Ramos (cell line): ENCODE measurements around the gene KCNQ1.

ENCODE experiments used
- in situ Hi-C: fragments of 300-500 bp; cut with MboI; formaldehyde crosslinking; loops from one replicate; pipeline ENCODE4 v1.14.3; 2022; ENCODE audit warnings: low sequenced_read_pairs; ENCODE audit not compliant: unreplicated experiment

KCNQ1 gene

DNA sequence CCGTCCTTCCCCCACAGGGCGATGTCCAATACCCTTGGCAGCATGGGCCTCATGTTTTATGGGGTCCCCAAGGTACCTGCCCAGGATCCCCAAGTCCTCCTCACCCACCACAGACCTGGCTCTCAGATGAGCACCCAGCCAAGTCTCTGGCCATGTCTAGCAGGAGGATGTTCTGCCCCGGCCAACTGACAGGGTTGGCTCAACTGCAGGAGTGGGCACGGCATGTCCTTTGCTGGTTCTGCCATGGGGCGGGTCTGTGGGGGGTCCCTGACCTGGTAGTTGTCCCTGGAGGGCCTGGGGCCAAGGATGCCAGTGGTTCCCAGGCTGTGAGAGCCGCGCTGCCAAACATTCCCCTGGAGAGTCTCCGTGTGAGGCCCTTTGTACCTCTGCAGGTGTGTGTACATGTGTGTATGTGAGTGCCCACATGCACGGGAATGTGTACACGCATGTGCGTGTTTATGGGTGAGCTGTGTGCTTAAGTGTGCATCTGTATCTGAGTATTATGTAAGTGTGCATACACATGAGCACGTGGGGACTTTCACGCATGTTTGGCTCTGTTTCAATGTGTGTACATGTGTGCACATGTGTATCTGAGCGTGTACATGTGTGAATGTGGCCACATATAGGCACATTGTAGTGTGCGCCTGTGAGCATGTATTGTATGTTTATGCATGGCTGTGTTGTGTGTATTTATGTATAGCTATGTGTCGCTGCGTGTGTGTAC, 85.5 kb downstream of the KCNQ1 start:
- in situ Hi-C loops, result loop anchor here (5.0 to 25.0 kb wide), 4 partner anchors 103 to 557 kb away; partner anchors contain the start of gene CDKN1C

DNA sequence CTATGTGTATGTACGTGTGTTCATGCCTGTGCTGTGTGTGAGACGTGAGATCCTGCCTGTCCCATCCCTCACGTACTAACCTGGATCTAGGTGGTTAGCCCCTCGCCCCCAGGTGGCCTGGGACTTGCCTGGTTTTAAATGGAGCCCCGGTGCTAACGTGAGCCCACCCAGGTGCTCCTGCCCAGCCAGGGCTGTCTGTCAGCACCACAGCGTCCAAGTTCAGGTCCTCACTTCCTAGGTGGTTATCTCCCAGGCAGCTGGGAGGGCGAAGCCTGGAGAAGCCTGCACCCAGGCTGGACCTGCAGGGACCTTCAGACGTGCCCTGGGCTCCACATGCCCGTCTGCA, 86.0 kb downstream of the KCNQ1 start:
- in situ Hi-C loops, result loop anchor here (5.0 to 25.0 kb wide), 4 partner anchors 104 to 556 kb away; partner anchors contain the start of gene CDKN1C

DNA sequence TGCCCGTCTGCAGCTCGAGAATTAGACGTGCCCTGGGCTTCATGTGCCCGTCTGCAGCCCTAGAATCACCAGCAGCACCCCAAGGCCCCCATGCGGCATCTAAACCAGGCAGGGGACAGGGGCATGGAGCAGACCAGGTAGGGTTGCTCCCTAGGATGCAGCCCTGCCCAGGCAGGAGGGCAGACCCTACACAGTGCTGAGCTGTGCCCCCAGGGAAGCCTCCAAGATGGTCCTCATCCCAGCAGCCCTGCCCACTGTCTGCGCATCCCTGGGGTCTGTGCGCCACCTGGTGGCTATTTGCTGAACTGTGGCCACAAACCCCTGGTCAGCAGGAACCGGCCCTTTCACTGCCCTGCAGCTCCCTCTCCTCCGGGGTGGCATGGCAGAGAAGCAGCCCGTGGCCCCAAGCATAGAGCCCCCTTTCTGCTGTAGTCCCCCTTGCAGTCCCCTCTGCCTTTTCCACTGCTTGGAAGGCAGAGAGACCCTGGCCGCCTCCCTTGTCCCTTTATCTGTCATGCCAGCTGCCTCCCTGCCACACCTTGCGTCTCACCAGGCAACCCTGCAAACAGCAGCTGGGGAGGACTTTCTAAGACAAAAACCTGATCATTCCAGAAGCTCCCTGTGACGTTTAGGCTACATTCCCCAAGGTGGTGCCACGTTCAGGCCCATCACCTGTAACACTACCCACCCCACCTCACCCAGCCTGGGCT, 86.6 kb downstream of the KCNQ1 start:
- in situ Hi-C loops, result loop anchor here (5.0 to 25.0 kb wide), 4 partner anchors 104 to 556 kb away; partner anchors contain the start of gene CDKN1C

DNA sequence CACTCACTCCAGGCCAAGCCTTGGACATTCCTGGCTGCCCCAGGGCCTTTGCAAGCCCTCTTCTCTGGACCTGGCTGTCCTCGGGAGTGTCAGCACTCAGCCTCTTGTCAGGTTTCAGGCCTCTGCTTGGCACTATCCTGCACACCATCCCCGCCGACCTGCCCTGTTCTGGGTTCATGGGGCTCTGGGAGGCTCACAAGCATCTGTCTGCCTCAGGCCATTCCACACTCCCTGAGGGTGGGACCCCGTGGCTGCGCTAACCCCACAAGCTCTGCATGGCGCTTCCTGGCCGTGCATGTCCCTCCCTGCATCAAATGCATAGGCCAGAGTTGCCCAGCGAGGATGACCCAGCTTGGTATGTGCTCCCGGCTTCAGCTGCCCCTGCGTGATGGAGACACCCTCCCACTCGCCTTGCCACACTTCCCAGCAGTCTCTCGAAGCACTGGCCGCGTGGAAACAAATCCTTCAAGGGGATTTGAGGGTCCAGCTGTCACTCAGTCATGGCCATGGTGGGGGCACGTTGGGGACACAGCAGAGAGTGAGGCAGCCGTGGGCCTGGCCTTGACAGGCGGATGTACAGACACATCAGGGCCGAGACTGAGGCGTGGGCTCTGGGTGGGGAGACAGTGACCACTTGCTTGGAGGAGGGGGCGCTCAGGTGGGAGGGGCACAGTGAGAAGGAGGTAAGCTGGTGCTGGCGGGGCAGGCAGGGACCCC, 87.3 kb downstream of the KCNQ1 start:
- in situ Hi-C loops, result loop anchor here (5.0 to 25.0 kb wide), 4 partner anchors 105 to 555 kb away; partner anchors contain the start of gene CDKN1C

DNA sequence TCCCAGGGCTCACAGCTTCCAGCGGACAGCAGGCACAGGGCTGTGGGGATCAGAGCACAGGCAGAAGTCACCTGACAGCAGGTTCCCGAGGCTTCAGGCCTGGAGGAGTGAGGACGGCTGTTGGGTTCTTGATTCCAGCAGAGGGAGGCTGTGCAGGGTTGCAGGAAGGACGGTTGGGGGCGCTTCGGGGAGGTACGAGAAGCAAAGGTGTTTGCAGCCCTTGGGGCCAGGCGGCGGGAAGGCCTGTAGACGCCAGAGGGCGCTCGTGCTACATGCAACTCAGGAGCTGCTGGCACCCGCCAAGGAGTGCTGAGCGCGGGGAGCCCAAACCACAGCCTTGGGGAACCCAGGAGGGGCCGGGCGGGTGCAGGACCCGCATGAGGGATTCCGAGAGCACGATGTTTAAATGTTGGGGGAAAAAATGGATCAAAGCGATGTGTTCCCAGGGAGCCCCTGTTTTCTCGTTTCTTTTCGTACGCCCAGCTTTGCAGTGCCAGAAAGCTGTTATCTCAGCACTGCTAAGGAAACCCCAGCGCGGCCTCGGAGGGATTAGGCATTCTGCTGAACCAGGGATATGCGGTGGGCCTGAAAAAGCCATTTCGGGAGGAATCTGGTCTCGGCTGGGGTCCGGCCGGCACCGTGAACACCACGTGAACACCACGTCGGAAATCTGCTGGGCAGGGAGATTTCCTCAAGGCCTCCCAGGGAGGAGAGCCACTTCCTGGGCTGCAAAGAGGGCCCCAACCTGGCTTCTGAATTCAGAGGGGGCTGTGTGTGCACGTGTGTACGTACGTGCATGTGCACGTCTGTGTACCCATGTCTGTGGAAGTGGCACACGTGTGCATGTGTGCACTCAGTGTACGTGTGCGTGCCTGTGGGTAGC, 88.1 kb downstream of the KCNQ1 start:
- in situ Hi-C loops, result loop anchor here (5.0 to 25.0 kb wide), 4 partner anchors 106 to 554 kb away; partner anchors contain the start of gene CDKN1C

DNA sequence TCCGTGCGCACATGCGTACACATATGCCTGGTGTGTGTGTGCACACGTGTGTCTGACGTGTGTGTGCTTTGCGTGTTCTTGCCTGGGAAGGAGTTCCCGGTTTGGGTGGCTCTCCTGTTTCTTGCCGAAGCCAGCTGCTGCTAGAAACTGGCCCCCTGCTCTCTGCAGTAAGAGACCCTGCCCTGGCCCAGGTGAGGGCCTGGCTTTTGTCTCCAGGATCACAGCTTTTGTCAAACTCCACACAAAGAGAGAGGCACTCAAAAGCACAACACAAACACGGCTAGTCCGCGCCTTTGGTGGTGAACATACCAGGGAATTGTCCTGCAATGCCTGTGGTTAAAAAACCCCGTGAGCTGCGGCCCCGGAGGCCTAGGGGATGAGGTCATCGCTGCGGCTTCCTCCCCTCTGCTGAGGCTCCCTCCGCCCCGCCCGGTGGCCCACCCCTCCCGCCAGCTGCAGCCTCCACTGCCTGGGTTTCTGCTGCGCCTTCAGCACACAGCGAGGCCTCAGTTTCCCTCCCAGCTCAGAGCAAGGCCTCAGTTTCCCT, 88.9 kb downstream of the KCNQ1 start:
- in situ Hi-C loops, result loop anchor here (5.0 to 25.0 kb wide), 4 partner anchors 106 to 554 kb away; partner anchors contain the start of gene CDKN1C

DNA sequence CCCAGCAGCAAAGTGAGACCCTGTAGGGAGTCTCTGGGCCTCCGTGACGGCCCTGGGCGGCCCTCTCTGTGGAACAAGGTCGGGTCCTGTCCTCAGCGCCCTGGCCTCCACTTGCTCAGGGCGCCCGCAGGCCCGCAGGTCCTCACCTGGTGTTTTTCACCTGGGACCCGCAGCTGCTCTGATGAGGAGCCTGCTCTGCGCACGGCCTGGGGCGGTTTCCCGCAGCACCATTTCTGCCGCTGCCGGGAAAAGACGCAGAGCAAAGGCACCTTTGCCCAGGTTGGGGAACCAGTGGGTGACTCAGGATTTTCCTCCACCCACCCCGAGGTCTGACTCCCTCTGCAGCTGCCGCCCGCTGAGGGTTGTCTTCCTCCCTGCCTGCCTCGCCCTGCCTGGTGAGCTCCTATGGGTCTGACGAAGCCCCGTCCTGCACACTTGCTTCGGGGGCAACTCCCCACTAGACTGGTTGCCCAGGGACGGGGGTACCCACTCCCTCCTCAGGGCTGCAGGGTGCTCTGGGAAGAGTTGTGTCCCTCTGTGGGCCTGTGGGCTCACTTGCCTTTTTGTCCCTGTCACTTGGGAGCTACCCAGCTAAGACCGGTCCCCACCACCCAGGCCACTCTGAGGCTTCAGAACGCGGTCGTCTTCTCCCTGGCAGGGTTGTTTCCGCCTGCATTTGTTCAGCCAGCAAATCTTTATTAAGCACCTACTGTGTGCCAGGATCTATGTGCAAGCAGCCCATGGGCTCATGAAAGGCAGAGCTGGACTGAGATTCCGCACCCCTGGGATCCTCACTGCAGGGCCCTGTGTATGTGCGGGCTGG, 89.5 kb downstream of the KCNQ1 start:
- in situ Hi-C loops, result loop anchor here (5.0 to 25.0 kb wide), 4 partner anchors 107 to 553 kb away; partner anchors contain the start of gene CDKN1C

DNA sequence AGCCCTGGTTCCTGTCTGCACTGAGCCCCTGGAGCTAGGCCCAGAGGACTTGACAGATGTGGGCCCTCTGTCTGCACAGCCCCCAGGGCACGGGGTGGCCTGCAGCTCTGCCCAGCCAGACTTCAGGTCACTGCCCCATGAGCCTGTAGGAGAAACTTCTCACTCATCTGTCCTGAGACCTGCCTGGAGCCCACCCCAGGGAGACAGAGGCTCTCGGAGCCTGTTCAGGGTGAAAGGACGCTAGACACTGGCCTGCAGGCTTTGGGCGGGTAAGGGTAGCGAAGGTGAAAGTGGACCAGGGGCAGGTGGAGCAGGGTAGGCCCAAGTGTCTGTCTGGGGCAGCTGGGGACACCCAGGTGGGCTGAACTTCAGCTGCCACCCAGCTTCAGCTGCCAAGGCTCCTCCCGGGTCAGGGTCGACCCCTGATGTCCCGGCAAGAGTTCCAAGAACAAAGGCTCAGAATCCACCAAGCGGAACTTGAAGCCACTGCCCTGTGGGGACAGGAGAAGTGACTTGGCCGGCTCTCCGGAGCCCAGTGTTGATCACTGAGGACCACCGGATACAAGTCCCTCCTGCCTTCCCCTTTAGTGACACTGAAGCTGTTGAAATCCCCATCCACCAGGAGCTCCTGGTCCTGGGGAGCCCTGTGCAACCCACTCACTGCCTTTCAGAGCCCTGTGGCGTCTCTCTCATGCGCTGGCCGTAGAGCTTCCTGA, 90.3 kb downstream of the KCNQ1 start:
- in situ Hi-C loops, result loop anchor here (5.0 to 25.0 kb wide), 4 partner anchors 108 to 552 kb away; partner anchors contain the start of gene CDKN1C

DNA sequence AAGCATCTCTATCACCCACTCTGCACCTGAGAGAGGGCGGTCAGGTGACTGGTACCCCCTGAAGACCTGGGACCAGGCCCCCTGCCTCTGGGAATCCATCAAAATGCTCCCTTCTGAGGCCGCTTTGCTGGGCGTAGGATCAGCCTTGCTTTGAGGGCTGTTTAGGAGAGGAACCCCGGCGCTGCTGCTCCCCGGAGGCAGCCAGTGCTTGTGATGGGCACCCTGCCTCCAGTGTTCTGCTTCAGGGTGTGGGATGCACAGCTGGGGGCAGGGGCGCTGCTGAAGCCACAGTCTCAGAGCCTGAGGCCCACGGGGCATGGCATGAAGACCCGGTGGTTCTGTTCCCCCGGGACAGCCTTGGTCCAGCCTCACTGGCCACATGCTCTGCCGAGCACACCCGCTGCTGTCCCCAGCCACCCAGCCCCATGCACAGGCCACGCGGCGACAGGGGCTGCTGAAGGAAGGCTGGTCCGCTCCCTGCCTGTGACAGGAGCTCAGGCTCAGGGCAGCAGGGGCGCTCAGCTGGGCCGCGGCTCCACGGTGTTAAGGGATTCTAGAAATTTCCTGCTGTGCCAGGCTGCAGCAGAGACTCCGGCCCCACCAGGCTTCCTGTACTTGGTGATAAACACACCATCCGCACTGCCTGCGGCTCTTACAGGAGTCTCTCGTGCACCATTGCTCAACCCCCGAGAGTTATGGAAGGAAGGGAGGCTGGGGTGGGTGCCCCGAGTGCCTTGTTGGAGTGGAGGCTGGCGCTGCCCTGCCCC, 91.0 kb downstream of the KCNQ1 start:
- in situ Hi-C loops, result loop anchor here (10.0 to 25.0 kb wide), 2 partner anchors 341 to 551 kb away; no protein-coding TSS in a partner anchor

DNA sequence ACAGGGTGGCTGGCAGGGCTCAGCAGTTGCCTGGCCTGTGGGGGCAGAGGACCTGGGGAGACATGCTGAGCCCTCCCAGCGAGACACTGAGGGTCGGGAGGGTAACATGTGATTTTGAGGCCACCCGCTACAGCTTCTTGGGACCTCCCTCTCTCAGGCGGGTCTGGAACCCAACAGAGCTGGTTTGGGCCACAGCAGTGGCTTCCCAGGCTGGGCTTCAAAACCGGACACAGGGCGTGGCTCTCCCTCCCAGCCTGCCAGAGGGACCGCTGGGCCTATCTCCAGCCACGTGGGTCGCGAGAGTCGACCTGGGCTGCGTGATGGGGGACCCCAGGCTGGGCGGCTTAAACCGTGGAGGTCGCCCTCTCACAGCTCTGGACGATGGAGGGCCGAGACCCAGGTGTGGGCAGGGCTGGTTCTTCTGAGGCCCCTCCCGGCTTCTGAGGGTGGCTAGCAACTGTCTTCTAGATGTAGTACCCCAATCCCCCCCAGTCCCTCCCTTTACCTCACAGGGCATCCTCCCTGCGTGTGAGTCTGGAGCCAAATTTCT, 91.7 kb downstream of the KCNQ1 start:
- in situ Hi-C loops, result loop anchor here (10.0 to 25.0 kb wide), 2 partner anchors 342 to 551 kb away; no protein-coding TSS in a partner anchor

DNA sequence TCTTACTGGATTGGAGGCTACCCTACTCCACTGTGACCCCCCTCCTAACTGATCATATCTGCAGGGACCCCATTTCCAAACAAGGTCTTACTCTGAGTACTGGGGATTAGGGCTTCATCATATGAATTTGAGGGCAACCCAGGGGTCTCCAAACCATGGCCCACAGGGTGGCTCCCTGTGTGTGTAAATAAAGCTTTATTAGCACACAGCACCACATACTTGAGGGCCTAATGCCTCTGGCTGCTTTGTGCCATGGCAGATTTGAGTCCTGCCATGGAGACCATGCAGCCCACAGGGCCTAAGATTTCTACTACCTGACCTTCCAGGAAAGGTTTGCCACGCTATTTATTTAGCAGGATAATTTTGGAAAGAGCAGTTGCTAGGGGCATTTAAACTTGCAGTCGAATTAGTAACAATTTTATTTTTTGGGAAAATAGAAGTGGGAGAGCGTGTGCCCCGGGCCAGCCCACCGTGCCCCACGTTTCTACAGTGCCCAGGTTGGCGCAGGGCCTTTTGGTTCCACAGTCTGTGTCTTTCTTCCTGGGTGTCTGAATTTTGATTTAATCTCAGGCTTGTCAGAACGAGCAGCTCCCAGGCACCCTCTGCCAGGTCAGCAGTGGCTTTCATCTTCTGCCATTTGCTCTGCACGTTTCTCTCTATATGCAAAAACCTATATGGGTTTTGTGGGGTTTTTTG, 92.3 kb downstream of the KCNQ1 start:
- in situ Hi-C loops, result loop anchor here (10.0 to 25.0 kb wide), 2 partner anchors 342 to 550 kb away; no protein-coding TSS in a partner anchor

DNA sequence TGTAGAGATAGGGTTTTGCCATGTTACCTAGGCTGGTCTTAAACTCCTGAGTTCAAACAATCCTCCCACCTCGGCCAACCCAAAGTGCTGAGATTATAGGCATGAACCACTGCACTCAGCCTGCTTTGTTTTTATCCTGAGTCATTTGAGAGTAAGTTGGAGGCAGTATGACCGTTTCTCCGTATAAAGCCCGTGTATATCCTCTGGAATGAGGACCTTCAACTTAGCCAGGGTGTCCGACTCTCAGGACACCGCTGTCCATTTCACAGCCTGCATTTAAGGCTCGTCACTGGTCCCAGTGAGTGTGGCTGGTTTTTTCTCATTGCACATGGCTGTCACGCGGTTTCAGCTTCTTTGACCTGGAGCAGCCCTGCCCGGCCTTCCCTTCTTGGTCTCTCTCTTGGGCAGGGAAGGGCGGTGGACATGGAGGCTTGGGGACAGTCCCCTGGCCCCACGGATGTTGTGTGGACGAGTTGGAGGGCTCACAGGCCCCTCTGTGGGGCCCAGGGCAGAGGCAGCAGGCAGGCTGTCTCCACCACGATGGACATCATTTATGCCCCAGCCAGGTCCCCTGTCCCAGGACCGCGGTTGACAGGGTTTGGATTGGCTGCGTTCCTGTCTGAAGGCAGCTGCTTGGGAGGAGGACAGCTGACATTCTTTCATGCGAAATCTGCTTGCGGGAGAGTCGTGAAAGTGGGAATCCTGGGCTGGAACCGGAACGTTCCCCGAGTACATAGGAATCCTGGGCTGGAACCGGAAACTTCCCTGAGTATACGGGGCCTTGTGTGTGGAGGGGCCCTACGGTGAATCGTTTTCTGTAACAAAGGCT, 93.3 kb downstream of the KCNQ1 start:
- in situ Hi-C loops, result loop anchor here (10.0 to 25.0 kb wide), 2 partner anchors 343 to 549 kb away; no protein-coding TSS in a partner anchor

DNA sequence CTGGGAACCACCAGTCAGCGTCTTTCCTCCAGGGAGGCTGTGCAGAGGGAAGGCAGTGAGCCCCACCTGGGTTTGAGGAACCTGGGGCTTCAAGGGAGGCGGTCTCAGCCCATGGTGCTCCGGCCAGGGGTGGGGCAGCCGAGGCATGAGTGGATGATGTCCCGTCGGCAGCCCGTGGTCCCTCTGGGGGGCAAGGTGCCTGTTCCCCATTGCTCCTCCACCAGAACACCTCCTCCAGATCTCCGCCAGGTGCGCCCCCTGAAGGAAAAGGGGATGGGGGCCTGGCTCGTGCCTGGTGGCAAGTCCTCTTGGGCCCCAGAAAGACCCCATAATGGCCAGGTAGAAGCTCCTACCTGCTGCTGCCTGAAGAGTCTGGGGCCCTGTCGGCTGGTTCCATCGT, 94.1 kb downstream of the KCNQ1 start:
- in situ Hi-C loops, result loop anchor here (10.0 to 25.0 kb wide), 2 partner anchors 344 to 548 kb away; no protein-coding TSS in a partner anchor

DNA sequence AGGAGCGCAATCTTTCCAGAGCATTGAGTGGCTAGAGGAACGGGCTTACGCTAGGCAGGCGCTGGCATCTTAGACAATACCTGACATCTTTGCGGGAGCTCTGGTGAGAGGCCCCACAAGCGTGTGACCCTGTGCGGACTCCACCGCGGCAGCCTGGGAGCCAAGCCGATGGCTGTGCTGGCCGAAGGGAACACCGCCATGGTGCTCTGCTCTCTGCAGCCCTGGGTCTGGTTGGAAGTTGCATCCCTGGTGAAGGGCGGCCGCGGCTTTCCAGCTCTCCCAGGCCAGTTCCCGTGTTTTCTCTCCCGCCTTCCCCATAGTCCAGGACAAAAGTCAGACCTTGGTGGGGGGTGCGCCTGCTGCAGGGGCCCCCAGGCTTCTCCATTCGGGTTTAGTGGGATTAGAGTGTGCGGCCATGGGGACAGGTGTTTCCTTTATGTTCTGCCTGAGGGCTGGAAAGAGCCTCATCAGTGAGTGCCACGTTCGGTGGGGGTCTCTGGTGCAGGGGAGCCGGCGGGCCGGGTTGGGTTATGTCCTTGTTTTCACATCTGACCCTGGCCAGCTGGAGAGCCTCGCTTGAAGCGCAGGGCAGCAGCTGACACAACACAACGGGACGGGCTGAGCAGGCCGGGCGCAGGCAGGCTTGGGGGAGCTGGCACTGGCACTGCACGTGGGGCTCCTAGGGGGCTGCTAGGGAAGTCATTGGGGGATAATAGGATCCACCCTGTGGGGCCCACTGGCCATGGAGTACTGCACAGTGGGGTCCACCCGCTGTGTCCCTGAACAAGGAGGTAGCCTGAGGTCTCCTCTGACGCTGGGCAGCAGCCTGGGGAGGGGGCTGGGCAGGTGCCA, 94.8 kb downstream of the KCNQ1 start:
- in situ Hi-C loops, result loop anchor here (10.0 to 25.0 kb wide), 2 partner anchors 345 to 548 kb away; no protein-coding TSS in a partner anchor
